Gastroesophageal sphincter (tissue), 3 donors: Measurements from ENCODE around the gene RND3.

Experiments
- EP300 ChIP-seq: sonication (generic); formaldehyde crosslinking; IDR thresholded peaks from one replicate; pipeline ENCODE4 v1.6.1; 2017; ENCODE audit warnings: antibody characterized with exemption, mild to moderate bottlenecking
- POLR2AphosphoS5 ChIP-seq: sonication (generic); formaldehyde crosslinking; IDR thresholded peaks from one replicate; pipeline ENCODE4 v1.6.1; 2017; ENCODE audit warnings: antibody characterized with exemption
- TF ChIP-seq, protein P1 (sequence below), 4 experiments: fragments of 200-600 bp in 2 of 4; fragments of 450-650 bp in 2 of 4; sonication (generic) in 1 of 4; IDR thresholded peaks; one replicate each; pipeline ENCODE4 v1.5.1; 2017 to 2019; ENCODE audit warnings: antibody characterized with exemption in 4 of 4, mild to moderate bottlenecking in 2 of 4, moderate library complexity in 2 of 4

DNA sequence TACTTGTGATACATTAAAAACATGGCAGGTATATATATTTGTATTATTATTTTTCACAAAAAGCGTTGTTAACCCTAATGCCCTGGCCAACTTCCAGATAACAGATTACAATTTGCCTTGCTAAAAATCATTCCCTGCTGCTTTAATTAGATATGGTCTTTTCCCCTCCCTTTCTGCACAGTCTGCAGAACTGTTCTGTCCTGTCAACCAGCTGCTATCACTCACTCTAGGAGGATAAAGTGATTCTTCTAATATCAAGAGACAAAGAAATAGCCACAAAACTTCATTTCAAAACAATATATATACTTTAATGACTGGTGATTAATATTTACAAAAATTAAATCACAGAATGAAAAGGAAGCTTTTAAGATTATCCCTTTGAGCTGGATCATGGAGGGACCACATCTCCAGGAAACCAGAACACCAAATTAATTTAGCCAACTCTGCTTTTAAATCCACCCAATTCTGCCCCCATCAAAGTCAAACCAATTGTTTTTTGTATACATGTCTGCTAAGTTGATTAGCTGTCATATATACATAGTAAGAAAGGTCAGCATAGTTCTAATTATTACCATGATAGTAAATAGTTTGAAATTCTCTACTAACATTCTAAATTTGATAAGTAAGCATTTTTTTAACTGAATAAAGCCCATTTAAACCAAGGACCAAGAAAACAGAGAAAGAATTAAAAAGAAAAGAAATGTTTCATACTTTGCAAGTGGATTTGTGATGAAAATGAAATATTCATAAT, 55.7 kb downstream of the RND3 start:
- TF ChIP-seq, protein P1, sequence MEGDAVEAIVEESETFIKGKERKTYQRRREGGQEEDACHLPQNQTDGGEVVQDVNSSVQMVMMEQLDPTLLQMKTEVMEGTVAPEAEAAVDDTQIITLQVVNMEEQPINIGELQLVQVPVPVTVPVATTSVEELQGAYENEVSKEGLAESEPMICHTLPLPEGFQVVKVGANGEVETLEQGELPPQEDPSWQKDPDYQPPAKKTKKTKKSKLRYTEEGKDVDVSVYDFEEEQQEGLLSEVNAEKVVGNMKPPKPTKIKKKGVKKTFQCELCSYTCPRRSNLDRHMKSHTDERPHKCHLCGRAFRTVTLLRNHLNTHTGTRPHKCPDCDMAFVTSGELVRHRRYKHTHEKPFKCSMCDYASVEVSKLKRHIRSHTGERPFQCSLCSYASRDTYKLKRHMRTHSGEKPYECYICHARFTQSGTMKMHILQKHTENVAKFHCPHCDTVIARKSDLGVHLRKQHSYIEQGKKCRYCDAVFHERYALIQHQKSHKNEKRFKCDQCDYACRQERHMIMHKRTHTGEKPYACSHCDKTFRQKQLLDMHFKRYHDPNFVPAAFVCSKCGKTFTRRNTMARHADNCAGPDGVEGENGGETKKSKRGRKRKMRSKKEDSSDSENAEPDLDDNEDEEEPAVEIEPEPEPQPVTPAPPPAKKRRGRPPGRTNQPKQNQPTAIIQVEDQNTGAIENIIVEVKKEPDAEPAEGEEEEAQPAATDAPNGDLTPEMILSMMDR (IDR thresholded peaks at IDR 0.05), result no peak
- TF ChIP-seq POLR2AphosphoS5 (no peak), EP300 (no peak)
